Measurements from ENCODE around the gene KIAA1191.
"Not testable (repeated sequence)": the region's sequence is repeated elsewhere in the genome, so short reads cannot be mapped to it uniquely, and the experiment has no call there.

The KIAA1191 gene

GRCh38 chr5:176305356-176305755 lies 56.2 kb downstream of the KIAA1191 start:
- not testable (repeated sequence) for DNase-seq
